Hepatocyte (in vitro differentiated cells): ENCODE results near the gene IGSF10. TPM values are rescaled to one million over a fixed set of nuclear protein-coding genes. Genes with fewer than 3 reads are reported as not detected.
"Not testable (repeated sequence)": the region's sequence is repeated elsewhere in the genome, so short reads cannot be mapped to it uniquely, and the experiment has no call there.

Experiments
- DNase-seq: peaks from one replicate; pipeline ENCODE4 v3.0.0-alpha.2; 2016; ENCODE audit warnings: low spot score
- H2AFZ ChIP-seq: fragments of 200-600 bp; sonication (generic); 2 replicates; pipeline ENCODE4 v1.6.0; 2016; ENCODE audit warnings: antibody characterized with exemption, mild to moderate bottlenecking
- H3K27ac ChIP-seq: fragments of 200-600 bp; sonication (generic); 2 replicates; pipeline ENCODE4 v1.5.1; 2016; ENCODE audit warnings: mild to moderate bottlenecking
- H3K27me3 ChIP-seq: fragments of 200-600 bp; sonication (generic); 2 replicates; pipeline ENCODE4 v1.6.1; 2016
- H3K36me3 ChIP-seq: fragments of 200-600 bp; sonication (generic); replicated peaks from 2 replicates; pipeline ENCODE4 v1.5.1; 2016; ENCODE audit warnings: low read depth; ENCODE audit not compliant: insufficient read depth
- H3K4me1 ChIP-seq: fragments of 200-600 bp; sonication (generic); 2 replicates; pipeline ENCODE4 v1.5.1; 2016; ENCODE audit warnings: mild to moderate bottlenecking, moderate library complexity; ENCODE audit not compliant: insufficient read depth
- H3K4me2 ChIP-seq: fragments of 200-600 bp; sonication (generic); 2 replicates; pipeline ENCODE4 v1.6.0; 2016
- H3K4me3 ChIP-seq: fragments of 200-600 bp; sonication (generic); 2 replicates; pipeline ENCODE4 v1.5.1; 2016; ENCODE audit warnings: mild to moderate bottlenecking
- H3K79me2 ChIP-seq: fragments of 200-600 bp; sonication (generic); 2 replicates; pipeline ENCODE4 v1.6.0; 2017; ENCODE audit warnings: mild to moderate bottlenecking
- H3K9me2 ChIP-seq: fragments of 200-600 bp; sonication (generic); replicated peaks from 2 replicates; pipeline ENCODE4 v1.6.0; 2017; ENCODE audit warnings: mild to moderate bottlenecking; ENCODE audit not compliant: insufficient read depth
- H3K9me3 ChIP-seq: fragments of 200-600 bp; sonication (generic); 2 replicates; pipeline ENCODE4 v1.5.1; 2016; ENCODE audit warnings: low read depth, mild to moderate bottlenecking
- H4K20me1 ChIP-seq: fragments of 200-600 bp; sonication (generic); 2 replicates; pipeline ENCODE4 v1.6.0; 2016; ENCODE audit warnings: mild to moderate bottlenecking; ENCODE audit not compliant: insufficient read depth, poor library complexity, severe bottlenecking
- EZH2 ChIP-seq: fragments of 200-600 bp; sonication (generic); IDR thresholded peaks from 2 replicates; pipeline ENCODE4 v1.6.1; 2016; ENCODE audit warnings: antibody characterized with exemption, mild to moderate bottlenecking, borderline replicate concordance
- EZH2phosphoT487 ChIP-seq: fragments of 200-600 bp; sonication (generic); IDR thresholded peaks from one replicate; pipeline ENCODE4 v1.6.1; 2018; ENCODE audit warnings: antibody characterized with exemption, mild to moderate bottlenecking, low read depth, moderate library complexity; ENCODE audit not compliant: unreplicated experiment, severe bottlenecking
- WGBS: methylation state at CpG from one replicate; pipeline ENCODE4 v1.1.6; 2016; ENCODE audit warnings: low lambda C conversion rate; ENCODE audit errors: missing lambda C conversion rate; 5-methylcytosine and 5-hydroxymethylcytosine counted together
- polyA plus RNA-seq: library from polyadenylated mRNA; unstranded; fragments of >200 nt; fragmentation: Nextera tagmentation; extraction: Ambion mirVana; gene quantifications from 2 replicates; pipeline ENCODE4 v1.2.1, GENCODE V29; 2016
- total RNA-seq: library from RNA; depleted of rRNA; stranded (reverse); fragments of >200 nt; gene quantifications from 2 replicates; pipeline ENCODE4 v1.2.3, GENCODE V29; 2014
- TF ChIP-seq, protein P1 (sequence below): fragments of 200-600 bp; sonication (generic); IDR thresholded peaks from 2 replicates; pipeline ENCODE4 v1.5.1; 2016; ENCODE audit warnings: antibody characterized with exemption, mild to moderate bottlenecking; ENCODE audit not compliant: poor library complexity

IGSF10 gene, protein sequence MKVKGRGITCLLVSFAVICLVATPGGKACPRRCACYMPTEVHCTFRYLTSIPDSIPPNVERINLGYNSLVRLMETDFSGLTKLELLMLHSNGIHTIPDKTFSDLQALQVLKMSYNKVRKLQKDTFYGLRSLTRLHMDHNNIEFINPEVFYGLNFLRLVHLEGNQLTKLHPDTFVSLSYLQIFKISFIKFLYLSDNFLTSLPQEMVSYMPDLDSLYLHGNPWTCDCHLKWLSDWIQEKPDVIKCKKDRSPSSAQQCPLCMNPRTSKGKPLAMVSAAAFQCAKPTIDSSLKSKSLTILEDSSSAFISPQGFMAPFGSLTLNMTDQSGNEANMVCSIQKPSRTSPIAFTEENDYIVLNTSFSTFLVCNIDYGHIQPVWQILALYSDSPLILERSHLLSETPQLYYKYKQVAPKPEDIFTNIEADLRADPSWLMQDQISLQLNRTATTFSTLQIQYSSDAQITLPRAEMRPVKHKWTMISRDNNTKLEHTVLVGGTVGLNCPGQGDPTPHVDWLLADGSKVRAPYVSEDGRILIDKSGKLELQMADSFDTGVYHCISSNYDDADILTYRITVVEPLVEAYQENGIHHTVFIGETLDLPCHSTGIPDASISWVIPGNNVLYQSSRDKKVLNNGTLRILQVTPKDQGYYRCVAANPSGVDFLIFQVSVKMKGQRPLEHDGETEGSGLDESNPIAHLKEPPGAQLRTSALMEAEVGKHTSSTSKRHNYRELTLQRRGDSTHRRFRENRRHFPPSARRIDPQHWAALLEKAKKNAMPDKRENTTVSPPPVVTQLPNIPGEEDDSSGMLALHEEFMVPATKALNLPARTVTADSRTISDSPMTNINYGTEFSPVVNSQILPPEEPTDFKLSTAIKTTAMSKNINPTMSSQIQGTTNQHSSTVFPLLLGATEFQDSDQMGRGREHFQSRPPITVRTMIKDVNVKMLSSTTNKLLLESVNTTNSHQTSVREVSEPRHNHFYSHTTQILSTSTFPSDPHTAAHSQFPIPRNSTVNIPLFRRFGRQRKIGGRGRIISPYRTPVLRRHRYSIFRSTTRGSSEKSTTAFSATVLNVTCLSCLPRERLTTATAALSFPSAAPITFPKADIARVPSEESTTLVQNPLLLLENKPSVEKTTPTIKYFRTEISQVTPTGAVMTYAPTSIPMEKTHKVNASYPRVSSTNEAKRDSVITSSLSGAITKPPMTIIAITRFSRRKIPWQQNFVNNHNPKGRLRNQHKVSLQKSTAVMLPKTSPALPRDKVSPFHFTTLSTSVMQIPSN (N-terminal part only)
- 1.0 and 1.4 TPM in 2 replicates for total RNA-seq
- polyA plus RNA-seq: 0.12 and 0.75 TPM in 2 replicates

DNA sequence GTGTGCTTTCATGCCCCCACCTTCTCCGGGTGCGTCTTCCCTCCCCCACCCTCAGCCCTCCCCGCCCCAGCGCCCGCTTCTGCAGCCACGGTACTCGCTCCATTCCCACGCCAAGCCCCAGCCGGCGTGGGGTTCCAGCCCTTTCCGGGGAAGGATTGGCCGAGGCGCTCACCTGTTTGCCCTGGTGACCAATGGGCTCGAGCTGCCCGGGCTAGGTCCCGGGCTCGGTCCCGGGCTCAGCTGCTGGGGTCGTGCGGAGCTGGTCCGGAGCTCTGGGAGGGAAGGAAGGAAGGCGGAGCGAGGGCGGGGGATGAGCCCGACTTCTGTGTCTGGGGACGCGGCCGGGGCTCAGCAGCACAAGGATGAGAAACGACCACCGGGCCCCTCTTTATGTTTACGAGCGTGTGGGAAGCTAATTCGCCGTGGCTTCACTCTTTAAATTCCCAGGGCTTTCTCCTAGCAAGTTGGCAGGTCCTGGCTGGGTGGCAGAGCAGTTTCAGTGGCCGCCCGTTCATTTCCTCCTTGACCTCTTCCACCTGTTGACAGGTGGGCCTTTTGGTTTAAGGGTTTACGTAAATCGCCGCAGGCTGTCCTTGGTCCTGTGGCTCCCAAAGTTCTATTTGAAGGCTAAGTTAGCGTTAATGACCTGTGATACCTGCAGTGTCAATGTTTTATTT lies at the start of gene IGSF10:
IGSF10 (minus strand) TSS at position 288 of the 677 bp plus-strand sequence. CDS start 2,352 bp downstream, outside the sequence.
- Histone ChIP-seq H2AFZ (peak within 1 kb of the TSS; percentile 94), H3K4me3 (peak within 1 kb of the TSS; percentile 66), H3K9me2 (no peaks in the 10 kb centered on the region), H3K27me3 (peaks cover 7% of the 10 kb centered on the region), H3K4me2 (peak within 1 kb of the TSS; percentile 94), H4K20me1 (no peaks in the 10 kb centered on the region), H3K79me2 (no peaks in the 10 kb centered on the region), H3K4me1 (no peaks in the 10 kb centered on the region), H3K27ac (no peak within 1 kb of the TSS), H3K36me3 (no peaks in the 10 kb centered on the region), H3K9me3 (no peaks in the 10 kb centered on the region)
- WGBS: 12% methylated on average over 40 of the region's 40 CpGs
- TF ChIP-seq, protein P1, sequence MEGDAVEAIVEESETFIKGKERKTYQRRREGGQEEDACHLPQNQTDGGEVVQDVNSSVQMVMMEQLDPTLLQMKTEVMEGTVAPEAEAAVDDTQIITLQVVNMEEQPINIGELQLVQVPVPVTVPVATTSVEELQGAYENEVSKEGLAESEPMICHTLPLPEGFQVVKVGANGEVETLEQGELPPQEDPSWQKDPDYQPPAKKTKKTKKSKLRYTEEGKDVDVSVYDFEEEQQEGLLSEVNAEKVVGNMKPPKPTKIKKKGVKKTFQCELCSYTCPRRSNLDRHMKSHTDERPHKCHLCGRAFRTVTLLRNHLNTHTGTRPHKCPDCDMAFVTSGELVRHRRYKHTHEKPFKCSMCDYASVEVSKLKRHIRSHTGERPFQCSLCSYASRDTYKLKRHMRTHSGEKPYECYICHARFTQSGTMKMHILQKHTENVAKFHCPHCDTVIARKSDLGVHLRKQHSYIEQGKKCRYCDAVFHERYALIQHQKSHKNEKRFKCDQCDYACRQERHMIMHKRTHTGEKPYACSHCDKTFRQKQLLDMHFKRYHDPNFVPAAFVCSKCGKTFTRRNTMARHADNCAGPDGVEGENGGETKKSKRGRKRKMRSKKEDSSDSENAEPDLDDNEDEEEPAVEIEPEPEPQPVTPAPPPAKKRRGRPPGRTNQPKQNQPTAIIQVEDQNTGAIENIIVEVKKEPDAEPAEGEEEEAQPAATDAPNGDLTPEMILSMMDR: no peak
- TF ChIP-seq EZH2phosphoT487 (no peak), EZH2 (no peak)
- peak; percentile 19 for DNase-seq

DNA sequence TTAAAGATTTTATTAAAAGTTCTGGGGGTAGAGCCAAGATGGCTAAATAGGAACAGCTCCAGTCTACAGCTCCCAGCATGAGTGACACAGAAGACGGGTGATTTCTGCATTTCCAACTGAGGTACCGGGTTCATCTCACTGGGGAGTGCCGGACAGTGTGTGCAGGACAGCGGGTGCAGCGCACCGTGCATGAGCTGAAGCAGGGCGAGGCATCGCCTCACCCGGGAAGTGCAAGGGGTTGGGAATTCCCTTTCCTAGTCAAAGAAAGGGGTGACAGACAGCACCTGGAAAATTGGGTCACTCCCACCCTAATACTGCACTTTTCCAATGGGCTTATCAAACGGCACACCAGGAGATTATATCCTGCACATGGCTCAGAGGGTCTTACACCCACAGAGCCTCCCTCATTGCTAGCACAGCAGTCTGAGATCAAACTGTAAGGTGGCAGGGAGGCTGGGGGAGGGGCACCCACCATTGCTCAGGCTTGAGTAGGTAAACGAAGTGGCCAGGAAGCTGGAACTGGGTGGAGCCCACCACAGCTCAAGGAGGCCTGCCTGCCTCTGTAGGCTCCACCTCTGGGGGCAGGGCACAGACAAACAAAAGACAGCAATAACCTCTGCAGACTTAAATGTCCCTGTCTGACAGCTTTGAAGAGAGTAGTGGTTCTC lies 48.7 kb upstream of the IGSF10 start:
- H3K4me2 ChIP-seq, H3K4me3 ChIP-seq, H3K4me1 ChIP-seq, H4K20me1 ChIP-seq, H3K9me2 ChIP-seq, H3K9me3 ChIP-seq, H3K79me2 ChIP-seq, H2AFZ ChIP-seq, H3K27me3 ChIP-seq, H3K36me3 ChIP-seq, H3K27ac ChIP-seq, DNase-seq: not testable (repeated sequence)
- 91% methylated on average over 11 of the region's 11 CpGs for WGBS

DNA sequence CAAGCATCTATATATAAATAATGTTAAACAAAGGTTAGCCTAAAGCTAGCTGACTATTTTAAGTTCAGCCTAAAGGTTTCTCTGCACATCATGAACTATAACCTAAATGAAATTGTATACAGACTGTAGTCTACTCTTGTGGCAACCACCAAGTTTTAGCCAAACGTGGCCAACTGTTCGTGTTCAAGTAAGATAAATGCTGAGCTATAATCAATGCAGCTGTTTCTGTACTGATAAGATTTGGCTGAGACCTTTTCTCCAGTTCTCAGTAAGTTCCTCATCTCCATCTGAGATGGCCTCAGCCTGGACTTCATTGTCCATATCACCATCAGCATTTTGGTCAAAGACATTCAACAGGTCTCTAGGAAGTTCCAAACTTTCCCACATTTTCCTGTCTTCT lies 43.7 kb upstream of the IGSF10 start:
- no peaks in the 10 kb centered on the region for H3K9me2 ChIP-seq
- no peaks in the 10 kb centered on the region for H3K4me1 ChIP-seq
- WGBS: 75% methylated on average over 2 of the region's 2 CpGs
- no peak overlapping the region for H3K4me3 ChIP-seq
- H3K27ac ChIP-seq: no peak overlapping the region
- no peak overlapping the region for H3K4me2 ChIP-seq
- no peaks in the 10 kb centered on the region for H3K79me2 ChIP-seq
- no peaks in the 10 kb centered on the region for H3K27me3 ChIP-seq
- no peaks in the 10 kb centered on the region for H3K9me3 ChIP-seq
- H4K20me1 ChIP-seq: no peaks in the 10 kb centered on the region
- TF ChIP-seq EZH2phosphoT487: no peak
- no peak for TF ChIP-seq EZH2
- TF ChIP-seq, protein P1: no peak
- H3K36me3 ChIP-seq: no peaks in the 10 kb centered on the region
- H2AFZ ChIP-seq: no peak overlapping the region
- no peak for DNase-seq
